Keratinocyte (primary cell): Measurements from ENCODE around the gene MIA2.

ENCODE experiments used
- EZH2 ChIP-seq: IDR thresholded peaks from one replicate; pipeline ENCODE4 v1.6.1; 2012; ENCODE audit warnings: inconsistent platforms, mild to moderate bottlenecking, low read length, moderate library complexity
- TF ChIP-seq, protein P1 (sequence below), 3 experiments: IDR thresholded peaks in 1 of 3; conservative IDR thresholded peaks in 1 of 3; optimal IDR thresholded peaks in 1 of 3; 2 replicates in 2 of 3; 3 replicates in 1 of 3; pipeline versions ENCODE3 to v1.5.1; 2011; ENCODE audit warnings: low read length in 3 of 3, mild to moderate bottlenecking in 3 of 3, moderate library complexity in 2 of 3, control low read depth in 1 of 3, inconsistent platforms in 1 of 3; ENCODE audit not compliant: insufficient read depth in 2 of 3; ENCODE audit errors: extremely low read depth in 1 of 3

DNA sequence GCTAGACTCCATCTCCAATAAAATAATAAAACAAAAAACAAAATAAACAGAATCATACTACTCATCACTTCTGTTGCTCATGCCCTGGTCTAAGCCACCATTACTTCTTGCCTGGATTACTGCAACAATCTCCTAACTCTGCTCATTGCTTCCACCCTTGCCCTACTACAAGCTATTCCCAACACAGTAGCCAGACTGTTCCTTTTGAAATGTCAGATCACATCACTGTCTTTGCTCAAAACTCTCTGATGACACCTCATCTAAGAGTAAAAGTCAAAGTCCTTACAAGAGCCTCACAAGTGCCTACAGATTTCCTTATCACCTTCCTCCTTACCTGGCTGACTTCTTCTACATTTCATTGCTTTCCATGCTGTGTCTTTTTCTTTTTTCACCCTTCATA, 188.5 kb downstream of the MIA2 start:
- no peak for TF ChIP-seq EZH2
- TF ChIP-seq, protein P1, sequence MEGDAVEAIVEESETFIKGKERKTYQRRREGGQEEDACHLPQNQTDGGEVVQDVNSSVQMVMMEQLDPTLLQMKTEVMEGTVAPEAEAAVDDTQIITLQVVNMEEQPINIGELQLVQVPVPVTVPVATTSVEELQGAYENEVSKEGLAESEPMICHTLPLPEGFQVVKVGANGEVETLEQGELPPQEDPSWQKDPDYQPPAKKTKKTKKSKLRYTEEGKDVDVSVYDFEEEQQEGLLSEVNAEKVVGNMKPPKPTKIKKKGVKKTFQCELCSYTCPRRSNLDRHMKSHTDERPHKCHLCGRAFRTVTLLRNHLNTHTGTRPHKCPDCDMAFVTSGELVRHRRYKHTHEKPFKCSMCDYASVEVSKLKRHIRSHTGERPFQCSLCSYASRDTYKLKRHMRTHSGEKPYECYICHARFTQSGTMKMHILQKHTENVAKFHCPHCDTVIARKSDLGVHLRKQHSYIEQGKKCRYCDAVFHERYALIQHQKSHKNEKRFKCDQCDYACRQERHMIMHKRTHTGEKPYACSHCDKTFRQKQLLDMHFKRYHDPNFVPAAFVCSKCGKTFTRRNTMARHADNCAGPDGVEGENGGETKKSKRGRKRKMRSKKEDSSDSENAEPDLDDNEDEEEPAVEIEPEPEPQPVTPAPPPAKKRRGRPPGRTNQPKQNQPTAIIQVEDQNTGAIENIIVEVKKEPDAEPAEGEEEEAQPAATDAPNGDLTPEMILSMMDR (optimal IDR thresholded peaks at IDR 0.05 in 1 of 3, IDR thresholded peaks at IDR 0.05 in 1 of 3, conservative IDR thresholded peaks at IDR 0.05 in 1 of 3; ENCODE audit: extremely low read depth in 1 of 3, insufficient read depth in 2 of 3, low read length in 3 of 3): no peak
